Hematopoietic multipotent progenitor cell (in vitro differentiated cells): Measurements from ENCODE around the gene GADD45GIP1. TPM values are rescaled to one million over a fixed set of nuclear protein-coding genes. Genes with fewer than 3 reads are reported as not detected.

Experiments
- DNase-seq, 3 donors: peaks; one replicate each; pipeline ENCODE4 v3.0.0-alpha.2; 2011 to 2015; ENCODE audit warnings: low read depth in 2 of 3, low spot score in 2 of 3
- small RNA-seq: library from RNA; depleted of rRNA; stranded (forward); fragments of <200 nt; gene quantifications from one replicate; pipeline ENCODE3, GENCODE V24; 2012
- total RNA-seq: library from RNA; depleted of rRNA; stranded (reverse); fragments of >200 nt; gene quantifications from one replicate; pipeline ENCODE4 v1.2.3, GENCODE V29; 2012

The GADD45GIP1 gene
- total RNA-seq, 1 donor, result 24.5 TPM

DNA sequence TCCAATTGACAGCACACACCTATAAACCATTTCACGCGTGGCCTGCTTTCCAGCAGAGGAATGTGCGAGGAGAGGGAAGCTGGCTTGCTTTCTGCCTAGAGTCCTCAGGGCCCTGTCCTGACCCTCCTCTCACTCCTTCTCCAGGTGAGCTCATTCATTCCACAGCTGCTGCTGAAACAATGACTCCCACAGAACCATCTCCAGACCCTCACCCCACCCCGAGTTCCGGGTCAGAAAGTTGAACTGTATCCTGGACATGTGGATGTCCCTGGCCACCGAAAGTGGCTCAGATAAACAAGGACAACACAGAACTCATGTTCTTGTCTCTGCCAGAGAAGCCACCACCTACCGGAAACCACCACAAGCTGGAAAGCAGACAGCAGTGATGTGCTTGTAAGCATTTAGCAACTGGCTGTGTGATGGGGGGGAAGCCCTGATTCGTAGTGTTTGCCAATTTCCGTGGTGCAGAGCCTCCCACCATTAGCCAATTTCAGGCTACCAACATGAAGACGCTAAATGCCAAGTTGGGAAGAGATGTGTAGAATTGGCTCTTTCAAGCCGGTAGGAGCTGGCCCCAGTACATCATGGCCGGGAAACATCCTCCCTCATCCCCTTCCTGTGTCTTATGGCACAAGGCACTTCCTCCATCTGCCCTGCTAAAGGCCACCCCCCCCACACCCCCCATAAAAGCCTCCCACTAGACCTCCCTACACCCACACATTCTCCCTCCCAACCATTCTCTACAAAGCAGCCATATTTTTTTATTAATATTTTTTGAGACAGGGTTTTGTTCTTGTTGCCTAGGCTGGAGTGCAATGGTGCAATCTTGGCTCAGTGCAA is 43.0 kb downstream of the GADD45GIP1 start:
- DNase-seq, result peak in 2 of 3 donors; percentile 63 to 88

DNA sequence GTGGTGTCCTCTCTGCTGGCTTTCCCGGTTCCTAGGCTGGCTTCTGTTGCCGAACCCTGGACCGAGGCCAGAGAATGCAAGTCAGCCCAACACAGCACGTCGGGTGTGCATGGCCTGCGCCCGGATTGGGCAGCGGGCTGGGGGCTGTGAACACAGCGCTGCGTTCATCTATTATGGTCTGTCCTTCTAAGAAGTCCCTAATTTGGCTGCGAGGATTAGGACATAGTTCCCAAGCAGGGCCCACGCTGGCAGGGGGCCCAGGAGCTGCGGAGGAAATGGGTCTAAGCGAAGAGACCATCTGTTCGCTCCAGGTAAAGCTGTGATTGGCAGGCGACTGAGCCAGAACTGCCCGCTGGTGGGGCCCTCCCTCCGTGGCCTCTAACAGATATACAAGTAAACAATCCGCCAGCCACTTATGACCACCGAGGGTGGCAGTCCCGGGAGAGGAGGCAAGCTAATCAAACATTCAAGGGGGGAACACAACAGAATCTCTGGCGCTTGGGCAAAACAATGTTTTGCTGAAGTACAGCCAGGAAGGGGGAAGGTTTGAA is 43.9 kb downstream of the GADD45GIP1 start:
- peak in 1 of 3 donors; percentile 32 for DNase-seq

DNA sequence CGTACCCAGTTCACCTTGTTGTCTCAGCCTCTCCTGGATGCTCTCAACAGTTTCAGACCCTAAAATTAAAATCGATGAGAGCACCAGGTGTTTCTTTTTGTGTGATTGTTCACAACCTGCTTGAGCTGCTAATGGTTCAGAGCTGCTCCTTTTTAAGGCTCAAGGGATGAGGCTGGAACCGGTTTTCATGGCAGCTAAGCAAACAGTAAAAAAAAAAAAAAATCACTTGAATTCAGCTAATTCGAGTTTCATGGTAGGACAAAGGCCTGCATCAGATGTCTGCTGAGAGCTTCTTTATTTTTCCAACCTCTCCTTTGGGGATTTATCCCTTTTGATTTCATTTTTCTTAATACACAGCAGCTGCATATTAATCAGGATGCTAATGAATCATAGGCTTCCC is 44.5 kb downstream of the GADD45GIP1 start:
- no peak for DNase-seq

DNA sequence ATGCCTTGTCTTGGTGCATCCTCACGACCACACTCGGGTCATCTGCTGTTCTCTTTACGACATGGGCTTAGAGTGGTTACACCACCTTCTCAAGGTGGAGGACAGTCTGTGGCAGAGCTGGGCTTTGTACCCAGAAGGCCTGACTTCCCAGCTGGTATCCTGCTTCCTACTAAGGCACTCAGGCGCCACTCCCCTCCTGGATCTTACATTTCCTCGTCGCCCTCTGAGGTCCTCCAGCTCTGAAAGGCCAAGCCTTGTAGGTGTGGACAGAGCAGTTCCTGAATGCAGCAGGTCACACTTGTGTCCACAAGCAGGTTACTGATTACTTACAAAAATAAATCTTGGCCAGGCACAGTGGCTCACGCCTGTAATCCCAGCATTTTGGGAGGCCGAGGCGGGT is 49.9 kb downstream of the GADD45GIP1 start:
- no peak for DNase-seq

Small RNAs within 50 kb of the gene (small RNA-seq; reads per million reads assigned to genes)
- gene MIR5695 (1.1 reads per million, percentile 41 among the genes with 10 or more reads in this experiment), gene MIR6515 (2.4 reads per million, percentile 72 among the genes with 10 or more reads in this experiment)

Other genes starting within 250 kb of the GADD45GIP1 start
- gene TNPO2, start 233.3 kb downstream of the GADD45GIP1 start, total RNA-seq, result 68.1 TPM
- gene TRIR, start 222.5 kb downstream of the GADD45GIP1 start, total RNA-seq, result 162 TPM
- gene GET3, start 219.7 kb downstream of the GADD45GIP1 start, total RNA-seq, result 106 TPM
- gene BEST2, start 205.4 kb downstream of the GADD45GIP1 start, total RNA-seq, result not detected
- gene HOOK2, start 181.7 kb downstream of the GADD45GIP1 start, total RNA-seq, result 29.9 TPM
- 700 TPM for gene JUNB, start 165.7 kb downstream of the GADD45GIP1 start, total RNA-seq
- gene PRDX2, start 155.4 kb downstream of the GADD45GIP1 start, total RNA-seq, result 278 TPM
- not detected for gene THSD8, start 155.2 kb downstream of the GADD45GIP1 start, total RNA-seq
- 35.0 TPM for gene RNASEH2A, start 150.6 kb downstream of the GADD45GIP1 start, total RNA-seq
- not detected for gene RTBDN, start 122.6 kb downstream of the GADD45GIP1 start, total RNA-seq
- 7.3 TPM for gene MAST1, start 118.7 kb downstream of the GADD45GIP1 start, total RNA-seq
- 25.6 TPM for gene DNASE2, start 75.8 kb downstream of the GADD45GIP1 start, total RNA-seq
- 71.4 TPM for gene KLF1, start 70.0 kb downstream of the GADD45GIP1 start, total RNA-seq
- gene GCDH, start 66.1 kb downstream of the GADD45GIP1 start, total RNA-seq, result 87.3 TPM
- gene SYCE2, start 37.9 kb downstream of the GADD45GIP1 start, total RNA-seq, result 0.27 TPM
- 134 TPM for gene FARSA, start 23.5 kb downstream of the GADD45GIP1 start, total RNA-seq
- gene CALR, start 18.6 kb downstream of the GADD45GIP1 start, total RNA-seq, result 1,092 TPM
- gene RAD23A, start 11.4 kb downstream of the GADD45GIP1 start, total RNA-seq, result 84.3 TPM
- under 0.01 TPM for gene DAND5, start 12.4 kb upstream of the GADD45GIP1 start, total RNA-seq
- 23.4 TPM for gene NFIX, start 38.3 kb upstream of the GADD45GIP1 start, total RNA-seq
- 305 TPM for gene LYL1, start 145.6 kb upstream of the GADD45GIP1 start, total RNA-seq
- 60.9 TPM for gene TRMT1, start 159.5 kb upstream of the GADD45GIP1 start, total RNA-seq
- gene NACC1, start 161.0 kb upstream of the GADD45GIP1 start, total RNA-seq, result 73.5 TPM
- 86.2 TPM for gene STX10, start 193.2 kb upstream of the GADD45GIP1 start, total RNA-seq
- 382 TPM for gene IER2, start 193.2 kb upstream of the GADD45GIP1 start, total RNA-seq